Fibroblast of lung (primary cell): ENCODE data around the gene STX11. TPM values are rescaled to one million over a fixed set of nuclear protein-coding genes. Genes with fewer than 3 reads are reported as not detected.

Experiments
- DNase-seq, 2 donors: peaks; one replicate each; pipeline versions ENCODE4 v3.0.0 to v3.0.0-alpha.2; 2010; ENCODE audit warnings: low read depth in 2 of 2
- H2AFZ ChIP-seq: 2 replicates; pipeline ENCODE4 v1.5.1; 2012; ENCODE audit warnings: low read length, control low read depth, inconsistent platforms
- H3K27ac ChIP-seq: 2 replicates; pipeline ENCODE4 v1.5.1; 2011; ENCODE audit warnings: low read length, control low read depth; ENCODE audit not compliant: insufficient read depth
- H3K27me3 ChIP-seq: 2 replicates; pipeline ENCODE4 v1.5.1; 2011; ENCODE audit warnings: mild to moderate bottlenecking, low read length; ENCODE audit not compliant: control insufficient read depth, insufficient read depth
- H3K36me3 ChIP-seq: 2 replicates; pipeline ENCODE4 v1.5.1; 2011; ENCODE audit warnings: low read length; ENCODE audit not compliant: control insufficient read depth, insufficient read depth
- H3K4me1 ChIP-seq: 2 replicates; pipeline ENCODE4 v1.5.1; 2011; ENCODE audit warnings: low read length; ENCODE audit not compliant: control insufficient read depth, insufficient read depth; ENCODE audit errors: extremely low read depth
- H3K4me2 ChIP-seq: 2 replicates; pipeline ENCODE4 v1.5.1; 2011; ENCODE audit warnings: low read length, control low read depth; ENCODE audit not compliant: insufficient read depth; ENCODE audit errors: extremely low read depth
- H3K4me3 ChIP-seq, 4 experiments: fragments of 200-600 bp in 1 of 4; sonication (generic) in 1 of 4; replicated peaks in 1 of 4; 2 replicates each; pipeline ENCODE4 v1.5.1; 2011 to 2016; ENCODE audit warnings: low read length in 4 of 4, low read depth in 3 of 4, mild to moderate bottlenecking in 3 of 4, control low read depth in 2 of 4, inconsistent platforms in 1 of 4, mixed read lengths in 1 of 4; ENCODE audit not compliant: insufficient read depth in 1 of 4; ENCODE audit errors: control extremely low read depth in 1 of 4
- H3K79me2 ChIP-seq: 2 replicates; pipeline ENCODE4 v1.5.1; 2012; ENCODE audit warnings: mild to moderate bottlenecking, low read length, inconsistent platforms; ENCODE audit not compliant: control insufficient read depth, insufficient read depth
- H3K9ac ChIP-seq: 2 replicates; pipeline ENCODE4 v1.5.1; 2011; ENCODE audit warnings: mild to moderate bottlenecking, low read length, control low read depth; ENCODE audit not compliant: insufficient read depth
- H3K9me3 ChIP-seq: 2 replicates; pipeline ENCODE4 v1.5.1; 2012; ENCODE audit warnings: low read depth, low read length; ENCODE audit not compliant: control insufficient read depth, insufficient read depth
- H4K20me1 ChIP-seq: 2 replicates; pipeline ENCODE4 v1.5.1; 2011; ENCODE audit warnings: low read length; ENCODE audit not compliant: control insufficient read depth, insufficient read depth; ENCODE audit errors: extremely low read depth
- EZH2 ChIP-seq: IDR thresholded peaks from 2 replicates; pipeline ENCODE4 v1.5.1; 2012; ENCODE audit warnings: low read length, control low read depth, mild to moderate bottlenecking; ENCODE audit errors: missing control alignments
- polyA plus RNA-seq, 2 donors: library from polyadenylated mRNA; depleted of rRNA in 1 of 2; stranded (reverse) in 1 of 2; unstranded in 1 of 2; fragments of >200 nt; gene quantifications; 2 replicates each; pipeline ENCODE4 v1.2.1, GENCODE V29; 2011 to 2012; ENCODE audit warnings: missing spikeins in 1 of 2
- total RNA-seq: library from RNA; depleted of rRNA; stranded (reverse); fragments of >200 nt; gene quantifications from 2 replicates; pipeline ENCODE4 v1.2.1, GENCODE V29; 2014
- TF ChIP-seq, protein P1 (sequence below), 2 donors: IDR thresholded peaks in 1 of 2; conservative IDR thresholded peaks in 1 of 2; 1 replicate in 1 of 2; 2 replicates in 1 of 2; pipeline ENCODE4 v1.5.1; 2011 to 2012; ENCODE audit warnings: low read length in 2 of 2, control low read depth in 1 of 2, inconsistent platforms in 1 of 2, low read depth in 1 of 2, mild to moderate bottlenecking in 1 of 2

Gene STX11
- total and polyA plus RNA-seq, 2 donors (not counting 1 experiment from before 2014, with no cell fraction given), result 0.33 to 6.6 TPM

DNA sequence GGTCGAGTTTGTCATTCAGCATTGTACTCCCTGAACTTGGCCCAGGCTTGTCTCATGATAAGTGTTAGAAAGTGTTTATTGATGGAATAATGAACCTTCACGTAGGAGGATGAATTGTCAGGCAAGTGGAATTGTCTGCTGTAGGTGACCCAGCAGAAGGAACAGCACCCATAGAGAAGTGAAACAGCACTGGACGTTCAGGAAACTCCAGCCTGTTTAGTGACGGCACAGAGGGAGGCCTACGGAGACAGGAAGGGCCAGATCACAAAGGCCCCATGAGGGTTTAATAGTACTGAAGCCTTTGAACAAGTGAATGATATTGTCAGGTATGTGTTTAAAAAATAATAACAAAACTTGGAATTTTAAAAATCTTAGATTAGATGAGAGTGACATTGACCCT, 2.9 kb downstream of the STX11 start:
- no peak overlapping the region for H3K9ac ChIP-seq
- no peaks in the 10 kb centered on the region for H3K27me3 ChIP-seq
- H3K79me2 ChIP-seq, result no peaks in the 10 kb centered on the region
- H2AFZ ChIP-seq, result no peak overlapping the region
- no peak for DNase-seq
- H3K4me1 ChIP-seq, result peaks cover 9% of the 10 kb centered on the region
- no peaks in the 10 kb centered on the region for H3K36me3 ChIP-seq
- H3K4me3 ChIP-seq, result no peak overlapping the region
- TF ChIP-seq, protein P1, sequence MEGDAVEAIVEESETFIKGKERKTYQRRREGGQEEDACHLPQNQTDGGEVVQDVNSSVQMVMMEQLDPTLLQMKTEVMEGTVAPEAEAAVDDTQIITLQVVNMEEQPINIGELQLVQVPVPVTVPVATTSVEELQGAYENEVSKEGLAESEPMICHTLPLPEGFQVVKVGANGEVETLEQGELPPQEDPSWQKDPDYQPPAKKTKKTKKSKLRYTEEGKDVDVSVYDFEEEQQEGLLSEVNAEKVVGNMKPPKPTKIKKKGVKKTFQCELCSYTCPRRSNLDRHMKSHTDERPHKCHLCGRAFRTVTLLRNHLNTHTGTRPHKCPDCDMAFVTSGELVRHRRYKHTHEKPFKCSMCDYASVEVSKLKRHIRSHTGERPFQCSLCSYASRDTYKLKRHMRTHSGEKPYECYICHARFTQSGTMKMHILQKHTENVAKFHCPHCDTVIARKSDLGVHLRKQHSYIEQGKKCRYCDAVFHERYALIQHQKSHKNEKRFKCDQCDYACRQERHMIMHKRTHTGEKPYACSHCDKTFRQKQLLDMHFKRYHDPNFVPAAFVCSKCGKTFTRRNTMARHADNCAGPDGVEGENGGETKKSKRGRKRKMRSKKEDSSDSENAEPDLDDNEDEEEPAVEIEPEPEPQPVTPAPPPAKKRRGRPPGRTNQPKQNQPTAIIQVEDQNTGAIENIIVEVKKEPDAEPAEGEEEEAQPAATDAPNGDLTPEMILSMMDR (conservative IDR thresholded peaks at IDR 0.05 in 1 of 2, IDR thresholded peaks at IDR 0.05 in 1 of 2; ENCODE audit: low read depth in 1 of 2, low read length in 2 of 2), result no peak
- no peak for TF ChIP-seq EZH2
- H3K9me3 ChIP-seq, result no peaks in the 10 kb centered on the region
- H4K20me1 ChIP-seq, result no peaks in the 10 kb centered on the region
- no peak overlapping the region for H3K4me2 ChIP-seq
- H3K27ac ChIP-seq, result no peak overlapping the region

DNA sequence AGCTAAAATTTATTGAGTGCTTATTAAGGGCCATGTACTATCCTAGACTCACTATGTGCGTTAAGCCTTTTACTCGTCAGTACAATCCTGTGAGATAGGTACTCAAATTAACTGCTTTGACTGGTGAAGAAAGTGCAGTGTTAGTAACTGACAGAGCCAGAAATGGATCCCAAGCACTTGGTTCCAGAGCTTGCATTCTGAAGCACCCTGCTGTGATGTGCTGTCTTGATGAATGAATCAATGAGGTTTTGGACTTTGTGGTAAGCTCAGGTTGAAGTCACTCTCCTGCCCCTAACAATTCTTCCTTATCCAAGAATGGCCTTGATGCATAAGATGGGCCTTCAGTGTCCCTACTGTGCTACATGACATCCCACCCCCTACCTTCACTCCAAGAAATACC, 3.7 kb downstream of the STX11 start:
- H4K20me1 ChIP-seq, result no peaks in the 10 kb centered on the region
- H3K4me2 ChIP-seq, result no peak overlapping the region
- peaks cover 9% of the 10 kb centered on the region for H3K4me1 ChIP-seq
- H2AFZ ChIP-seq, result no peak overlapping the region
- no peaks in the 10 kb centered on the region for H3K36me3 ChIP-seq
- no peak overlapping the region for H3K9ac ChIP-seq
- no peak overlapping the region for H3K4me3 ChIP-seq
- no peaks in the 10 kb centered on the region for H3K9me3 ChIP-seq
- no peaks in the 10 kb centered on the region for H3K79me2 ChIP-seq
- H3K27me3 ChIP-seq, result no peaks in the 10 kb centered on the region
- no peak overlapping the region for H3K27ac ChIP-seq
- DNase-seq, result no peak
- TF ChIP-seq, protein P1 (conservative IDR thresholded peaks at IDR 0.05 in 1 of 2, IDR thresholded peaks at IDR 0.05 in 1 of 2; ENCODE audit: low read depth in 1 of 2, low read length in 2 of 2), result no peak

DNA sequence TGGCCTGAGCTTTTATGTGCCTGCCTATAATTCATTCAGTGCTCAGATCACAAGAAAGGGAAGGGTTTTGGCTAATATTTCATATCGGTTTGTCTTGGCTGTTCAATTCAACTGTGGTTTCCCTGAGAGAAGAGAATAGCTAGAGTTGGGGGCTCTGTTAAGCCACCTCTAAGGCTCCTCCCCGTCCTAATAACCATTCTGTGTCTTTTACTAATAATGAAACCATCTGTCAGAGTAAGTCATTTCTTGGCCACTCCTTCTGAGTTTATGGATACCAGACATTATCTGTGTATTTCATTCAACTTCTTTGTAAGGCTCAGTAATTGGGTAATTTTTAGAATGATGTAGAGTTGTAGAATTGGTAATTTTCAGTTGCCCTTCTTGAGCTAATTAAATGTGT, 5.2 kb downstream of the STX11 start:
- Histone ChIP-seq H3K4me2 (no peak overlapping the region), H4K20me1 (no peaks in the 10 kb centered on the region), H3K9me3 (no peaks in the 10 kb centered on the region), H3K27ac (no peak overlapping the region), H3K9ac (no peak overlapping the region), H3K4me1 (peaks cover 9% of the 10 kb centered on the region), H3K4me3 (no peak overlapping the region), H3K36me3 (no peaks in the 10 kb centered on the region), H2AFZ (no peak overlapping the region), H3K27me3 (no peaks in the 10 kb centered on the region), H3K79me2 (no peaks in the 10 kb centered on the region)
- no peak for TF ChIP-seq EZH2
- TF ChIP-seq, protein P1 (conservative IDR thresholded peaks at IDR 0.05 in 1 of 2, IDR thresholded peaks at IDR 0.05 in 1 of 2; ENCODE audit: low read depth in 1 of 2, low read length in 2 of 2), result no peak
- DNase-seq, result no peak
